H9 (cell line): ENCODE results near the gene PHEX. TPM values are rescaled to one million over a fixed set of nuclear protein-coding genes. Genes with fewer than 3 reads are reported as not detected.

ENCODE experiments used
- DNase-seq: peaks from one replicate; pipeline ENCODE4 v3.0.0-alpha.2; 2017
- H2AFZ ChIP-seq: one replicate; pipeline ENCODE4 v1.6.1; 2013; ENCODE audit warnings: mild to moderate bottlenecking, low read length, control low read depth, moderate library complexity
- H2AK5ac ChIP-seq: 2 replicates; pipeline ENCODE4 v1.6.1; 2013; ENCODE audit warnings: low read length, control low read depth, mixed read lengths; ENCODE audit not compliant: insufficient read length
- H2BK120ac ChIP-seq: one replicate; pipeline ENCODE4 v1.6.1; 2013; ENCODE audit warnings: low read depth, mild to moderate bottlenecking, low read length, control low read depth, inconsistent platforms; ENCODE audit not compliant: poor library complexity, severe bottlenecking
- H2BK12ac ChIP-seq: 2 replicates; pipeline ENCODE4 v1.6.1; 2013; ENCODE audit warnings: low read length, control low read depth, mixed read lengths, low read depth; ENCODE audit not compliant: insufficient read length
- H2BK15ac ChIP-seq: 2 replicates; pipeline ENCODE4 v1.6.1; 2013; ENCODE audit warnings: low read depth, low read length, control low read depth
- H2BK20ac ChIP-seq: one replicate; pipeline ENCODE4 v1.6.1; 2013; ENCODE audit warnings: low read depth, mild to moderate bottlenecking, low read length, control low read depth, inconsistent platforms; ENCODE audit not compliant: poor library complexity, severe bottlenecking
- H2BK5ac ChIP-seq: 2 replicates; pipeline ENCODE4 v1.6.1; 2013; ENCODE audit warnings: low read length, control low read depth, mixed read lengths; ENCODE audit not compliant: insufficient read length
- H3K14ac ChIP-seq: 2 replicates; pipeline ENCODE4 v1.6.1; 2013; ENCODE audit warnings: low read length, control low read depth; ENCODE audit not compliant: insufficient read depth
- H3K18ac ChIP-seq: 2 replicates; pipeline ENCODE4 v1.6.1; 2013; ENCODE audit warnings: low read depth, mild to moderate bottlenecking, mixed read lengths, low read length, control low read depth; ENCODE audit not compliant: insufficient read length
- H3K23ac ChIP-seq: 2 replicates; pipeline ENCODE4 v1.6.1; 2013; ENCODE audit warnings: low read length, control low read depth, mixed read lengths, low read depth; ENCODE audit not compliant: insufficient read length
- H3K23me2 ChIP-seq: 2 replicates; pipeline ENCODE4 v1.6.1; 2013; ENCODE audit warnings: low read depth, mild to moderate bottlenecking, mixed read lengths, low read length, control low read depth; ENCODE audit not compliant: insufficient read length, poor library complexity, severe bottlenecking
- H3K27ac ChIP-seq: 2 replicates; pipeline ENCODE4 v1.5.1; 2013; ENCODE audit warnings: low read length, control low read depth, mixed read lengths, low read depth; ENCODE audit not compliant: insufficient read length
- H3K27me3 ChIP-seq: 2 replicates; pipeline ENCODE4 v1.6.1; 2013; ENCODE audit warnings: low read length, control low read depth, inconsistent platforms; ENCODE audit not compliant: insufficient read depth
- H3K4ac ChIP-seq: 2 replicates; pipeline ENCODE4 v1.6.1; 2013; ENCODE audit warnings: low read depth, mild to moderate bottlenecking, control low read depth, inconsistent platforms, low read length, moderate library complexity
- H3K4me1 ChIP-seq: 2 replicates; pipeline ENCODE4 v1.6.1; 2013; ENCODE audit warnings: low read length, control low read depth, inconsistent platforms; ENCODE audit not compliant: insufficient read depth
- H3K4me2 ChIP-seq: 2 replicates; pipeline ENCODE4 v1.6.1; 2013; ENCODE audit warnings: low read length, control low read depth, mixed read lengths; ENCODE audit not compliant: insufficient read length, insufficient read depth
- H3K56ac ChIP-seq: 2 replicates; pipeline ENCODE4 v1.6.1; 2013; ENCODE audit warnings: low read depth, mild to moderate bottlenecking, mixed read lengths, low read length, control low read depth; ENCODE audit not compliant: insufficient read length
- H3K79me1 ChIP-seq: 2 replicates; pipeline ENCODE4 v1.6.1; 2013; ENCODE audit warnings: low read depth, mild to moderate bottlenecking, moderate library complexity, low read length, control low read depth, inconsistent platforms; ENCODE audit not compliant: insufficient read depth, poor library complexity, severe bottlenecking
- H3K79me2 ChIP-seq: 2 replicates; pipeline ENCODE4 v1.6.1; 2013; ENCODE audit warnings: low read length, control low read depth, inconsistent platforms; ENCODE audit not compliant: insufficient read depth
- H3K9ac ChIP-seq: 2 replicates; pipeline ENCODE4 v1.6.1; 2013; ENCODE audit warnings: low read length, control low read depth, mixed read lengths; ENCODE audit not compliant: insufficient read length; ENCODE audit errors: extremely low read depth
- H3K9me3 ChIP-seq: one replicate; pipeline ENCODE4 v1.6.1; 2013; ENCODE audit warnings: low read depth, low read length, inconsistent platforms; ENCODE audit not compliant: control insufficient read depth
- H3T11ph ChIP-seq: one replicate; pipeline ENCODE4 v1.6.1; 2013; ENCODE audit warnings: mild to moderate bottlenecking, low read length, control low read depth, inconsistent platforms
- H4K20me1 ChIP-seq: one replicate; pipeline ENCODE4 v1.6.1; 2013; ENCODE audit not compliant: control insufficient read depth, insufficient read length, insufficient read depth
- H4K5ac ChIP-seq: 2 replicates; pipeline ENCODE4 v1.6.1; 2013; ENCODE audit warnings: low read depth, mild to moderate bottlenecking, mixed read lengths, low read length, control low read depth; ENCODE audit not compliant: insufficient read length
- H4K8ac ChIP-seq: replicated peaks from 2 replicates; pipeline ENCODE4 v1.6.1; 2013; ENCODE audit warnings: low read length, control low read depth, mixed read lengths, low read depth; ENCODE audit not compliant: insufficient read length
- H4K91ac ChIP-seq: 2 replicates; pipeline ENCODE4 v1.6.1; 2013; ENCODE audit warnings: low read depth, mild to moderate bottlenecking, moderate library complexity, mixed read lengths, low read length, control low read depth; ENCODE audit not compliant: insufficient read length
- H3K27ac Mint-ChIP-seq, 3 experiments: 2 replicates in 2 of 3; 3 replicates in 1 of 3; pipeline ENCODE4 v1.8.0; 2020 to 2021; ENCODE audit warnings: mixed read lengths in 3 of 3, mild to moderate bottlenecking in 1 of 3, moderate library complexity in 1 of 3
- H3K27me3 Mint-ChIP-seq: 2 replicates; pipeline ENCODE4 v1.8.0; 2021; ENCODE audit warnings: low read depth, mild to moderate bottlenecking, moderate library complexity, mixed read lengths
- H3K36me3 Mint-ChIP-seq, 3 experiments: 2 replicates in 2 of 3; 3 replicates in 1 of 3; pipeline ENCODE4 v1.8.0; 2020 to 2021; ENCODE audit warnings: low read depth in 3 of 3, mixed read lengths in 3 of 3; ENCODE audit not compliant: insufficient read depth in 1 of 3
- H3K4me1 Mint-ChIP-seq, 2 experiments: 2 replicates each; pipeline ENCODE4 v1.8.0; 2020; ENCODE audit warnings: mixed read lengths in 2 of 2
- H3K4me3 Mint-ChIP-seq, 2 experiments: 2 replicates in 1 of 2; 3 replicates in 1 of 2; pipeline ENCODE4 v1.8.0; 2020 to 2021; ENCODE audit warnings: mild to moderate bottlenecking in 2 of 2, mixed read lengths in 2 of 2, moderate library complexity in 1 of 2
- H3K9me3 Mint-ChIP-seq, 2 experiments: 2 replicates in 1 of 2; 3 replicates in 1 of 2; pipeline ENCODE4 v1.8.0; 2020; ENCODE audit warnings: mild to moderate bottlenecking in 2 of 2, mixed read lengths in 2 of 2, moderate library complexity in 1 of 2
- WGBS: extraction: QIAGEN DNeasy Blood & Tissue Kit; methylation state at CpG from one replicate; pipeline ENCODE4 v1.1.7; 2013; ENCODE audit warnings: missing lambda C conversion rate, low lambda C conversion rate, mixed read lengths; ENCODE audit not compliant: insufficient read length; ENCODE audit errors: extremely low coverage; 5-methylcytosine and 5-hydroxymethylcytosine counted together
- total RNA-seq: library from RNA; stranded (reverse); gene quantifications from 2 replicates; pipeline ENCODE4 v1.2.1, GENCODE V29; 2021
- TF ChIP-seq, protein P1 (sequence below): fragments of 200-600 bp; sonication (generic); conservative IDR thresholded peaks from 3 replicates; pipeline ENCODE4 v1.8.0; 2021; ENCODE audit warnings: antibody characterized with exemption, mild to moderate bottlenecking

The PHEX gene
- total RNA-seq, 1 experiment from 2014 or later: 0.11 TPM

DNA sequence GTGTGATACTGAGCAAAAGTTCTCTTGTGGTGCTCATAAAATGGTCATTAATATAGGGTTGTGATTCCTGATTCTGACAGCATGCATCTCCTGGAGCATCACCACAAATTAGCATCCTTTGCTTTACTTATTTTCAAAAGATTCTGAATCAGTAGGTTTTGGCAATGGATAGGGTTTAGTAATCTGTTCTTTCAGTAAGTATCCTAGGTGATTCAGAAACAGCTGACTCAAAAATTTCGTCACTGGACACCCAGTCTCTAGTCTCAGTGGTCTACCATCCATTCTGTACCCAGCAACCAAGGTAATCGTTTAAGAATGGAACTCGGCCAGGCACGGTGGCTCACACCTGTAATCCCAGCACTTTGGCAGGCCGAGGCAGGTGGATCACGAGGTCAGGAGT is 244.7 kb downstream of the PHEX start:
- Histone ChIP-seq H3K4ac (no peak overlapping the region), H3K56ac (no peak overlapping the region), H3K23me2 (no peaks in the 10 kb centered on the region), H3K79me1 (no peaks in the 10 kb centered on the region), H3K23ac (no peak overlapping the region), H4K20me1 (no peaks in the 10 kb centered on the region), H3K18ac (no peak overlapping the region), H2BK20ac (no peak overlapping the region), H3K4me1 (no peaks in the 10 kb centered on the region), H4K5ac (no peak overlapping the region), H4K8ac (no peak overlapping the region), H3K27me3 (no peaks in the 10 kb centered on the region), H2BK120ac (no peak overlapping the region), H4K91ac (no peak overlapping the region), H3K9me3 (no peaks in the 10 kb centered on the region), H2AFZ (no peak overlapping the region), H3K4me2 (no peak overlapping the region), H2AK5ac (no peak overlapping the region), H3K27ac (no peak overlapping the region), H3K79me2 (no peaks in the 10 kb centered on the region), H2BK5ac (no peak overlapping the region), H2BK12ac (no peak overlapping the region), H3T11ph (no peak overlapping the region), H3K9ac (no peak overlapping the region), H3K14ac (no peak overlapping the region), H2BK15ac (no peak overlapping the region)
- H3K27me3 Mint-ChIP-seq: no peaks in the 10 kb centered on the region
- no peak for DNase-seq
- H3K36me3 Mint-ChIP-seq: no peaks in the 10 kb centered on the region; a peak in 3 of 7 replicates
- WGBS: no CpG with 5 or more reads among the region's 6 CpGs
- no peak overlapping the region for H3K4me3 Mint-ChIP-seq
- TF ChIP-seq, protein P1, sequence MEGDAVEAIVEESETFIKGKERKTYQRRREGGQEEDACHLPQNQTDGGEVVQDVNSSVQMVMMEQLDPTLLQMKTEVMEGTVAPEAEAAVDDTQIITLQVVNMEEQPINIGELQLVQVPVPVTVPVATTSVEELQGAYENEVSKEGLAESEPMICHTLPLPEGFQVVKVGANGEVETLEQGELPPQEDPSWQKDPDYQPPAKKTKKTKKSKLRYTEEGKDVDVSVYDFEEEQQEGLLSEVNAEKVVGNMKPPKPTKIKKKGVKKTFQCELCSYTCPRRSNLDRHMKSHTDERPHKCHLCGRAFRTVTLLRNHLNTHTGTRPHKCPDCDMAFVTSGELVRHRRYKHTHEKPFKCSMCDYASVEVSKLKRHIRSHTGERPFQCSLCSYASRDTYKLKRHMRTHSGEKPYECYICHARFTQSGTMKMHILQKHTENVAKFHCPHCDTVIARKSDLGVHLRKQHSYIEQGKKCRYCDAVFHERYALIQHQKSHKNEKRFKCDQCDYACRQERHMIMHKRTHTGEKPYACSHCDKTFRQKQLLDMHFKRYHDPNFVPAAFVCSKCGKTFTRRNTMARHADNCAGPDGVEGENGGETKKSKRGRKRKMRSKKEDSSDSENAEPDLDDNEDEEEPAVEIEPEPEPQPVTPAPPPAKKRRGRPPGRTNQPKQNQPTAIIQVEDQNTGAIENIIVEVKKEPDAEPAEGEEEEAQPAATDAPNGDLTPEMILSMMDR: no peak
- no peaks in the 10 kb centered on the region for H3K4me1 Mint-ChIP-seq
- H3K9me3 Mint-ChIP-seq: peaks cover 8 to 26% of the 10 kb centered on the region in 2 experiments
- no peak overlapping the region for H3K27ac Mint-ChIP-seq
